Effector memory CD4-positive, alpha-beta T cell (primary cell): ENCODE results near the gene DPF3.

Experiments used
- DNase-seq, 3 donors: peaks; one replicate each; pipeline ENCODE4 v3.0.0-alpha.2; 2020
- H3K27ac ChIP-seq: 2 replicates; pipeline ENCODE4 v1.7.0; 2013; ENCODE audit warnings: mild to moderate bottlenecking, low read length, moderate library complexity; ENCODE audit not compliant: insufficient read depth, poor library complexity, severe bottlenecking
- H3K27me3 ChIP-seq: replicated peaks from 2 replicates; pipeline ENCODE4 v1.7.0; 2013; ENCODE audit warnings: mild to moderate bottlenecking, low read length; ENCODE audit not compliant: insufficient read depth, control insufficient read depth, poor library complexity, severe bottlenecking
- H3K36me3 ChIP-seq: 2 replicates; pipeline ENCODE4 v1.7.0; 2013; ENCODE audit warnings: mild to moderate bottlenecking, low read length, moderate library complexity; ENCODE audit not compliant: control insufficient read depth, insufficient read depth
- H3K4me1 ChIP-seq: 2 replicates; pipeline ENCODE4 v1.7.0; 2013; ENCODE audit warnings: low read length, mild to moderate bottlenecking; ENCODE audit not compliant: control insufficient read depth, insufficient read depth, poor library complexity, severe bottlenecking
- H3K4me3 ChIP-seq: 2 replicates; pipeline ENCODE4 v1.7.0; 2013; ENCODE audit warnings: low read length, low read depth, mild to moderate bottlenecking; ENCODE audit not compliant: insufficient read depth, poor library complexity, severe bottlenecking
- H3K9me3 ChIP-seq: 2 replicates; pipeline ENCODE4 v1.7.0; 2013; ENCODE audit warnings: mild to moderate bottlenecking, low read length, moderate library complexity; ENCODE audit not compliant: control insufficient read depth

DPF3 gene

DNA sequence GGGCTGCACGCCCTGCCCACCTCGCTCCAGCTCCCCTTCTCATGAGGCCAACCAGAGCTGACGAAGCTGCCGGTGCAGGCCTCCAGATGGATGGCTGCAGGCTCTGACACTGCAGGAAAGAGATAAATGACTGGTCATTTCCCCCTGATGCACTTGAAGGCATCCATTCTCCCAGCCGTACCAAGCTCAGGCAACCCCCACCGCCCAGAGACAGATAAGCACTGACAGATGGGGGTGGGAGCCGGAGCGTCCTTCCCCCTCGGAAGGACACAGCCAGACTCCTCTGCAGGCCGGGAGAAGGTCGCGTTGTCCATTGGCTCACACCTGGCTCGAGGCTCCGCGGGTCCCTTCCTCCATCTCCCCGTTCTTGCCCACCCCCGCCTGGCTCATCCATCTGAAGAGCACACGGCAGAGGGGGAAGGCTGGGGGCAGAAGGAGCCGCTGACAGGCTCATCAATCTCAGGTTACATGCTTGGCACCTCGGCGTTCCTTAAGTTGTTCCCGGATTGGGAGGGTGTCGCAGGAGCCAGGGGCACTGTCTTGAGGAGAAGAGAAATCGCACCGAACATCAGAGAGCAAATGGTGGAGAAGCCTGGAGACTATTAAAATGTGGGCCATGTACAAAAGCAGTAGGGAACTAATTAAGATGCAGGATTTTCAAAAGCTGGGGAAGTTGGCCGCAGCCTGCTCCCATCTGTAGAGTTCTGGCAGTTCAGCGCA is 151.6 kb downstream of the DPF3 start:
- Histone ChIP-seq H3K4me1 (no peaks in the 10 kb centered on the region), H3K9me3 (no peaks in the 10 kb centered on the region), H3K4me3 (no peak overlapping the region), H3K27ac (no peak overlapping the region), H3K36me3 (no peaks in the 10 kb centered on the region), H3K27me3 (no peaks in the 10 kb centered on the region)
- no peak for DNase-seq

DNA sequence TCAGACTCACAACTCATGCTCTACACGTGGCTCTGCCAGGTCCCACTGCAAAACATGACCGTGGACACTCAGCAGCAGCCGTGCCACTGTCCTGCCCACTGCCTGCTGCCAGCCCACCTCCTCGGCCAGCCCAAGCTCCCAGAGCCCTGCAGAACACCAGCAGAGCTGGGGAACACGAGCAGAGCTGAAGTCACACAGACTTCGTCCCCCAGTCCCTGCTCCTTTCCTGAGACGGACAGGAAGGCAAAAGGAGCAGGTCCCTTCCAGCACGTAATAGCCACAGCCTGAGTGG is 152.1 kb downstream of the DPF3 start:
- Histone ChIP-seq H3K36me3 (no peaks in the 10 kb centered on the region), H3K27me3 (no peaks in the 10 kb centered on the region), H3K4me3 (no peak overlapping the region), H3K9me3 (no peaks in the 10 kb centered on the region), H3K4me1 (no peaks in the 10 kb centered on the region), H3K27ac (no peak overlapping the region)
- DNase-seq, result no peak

DNA sequence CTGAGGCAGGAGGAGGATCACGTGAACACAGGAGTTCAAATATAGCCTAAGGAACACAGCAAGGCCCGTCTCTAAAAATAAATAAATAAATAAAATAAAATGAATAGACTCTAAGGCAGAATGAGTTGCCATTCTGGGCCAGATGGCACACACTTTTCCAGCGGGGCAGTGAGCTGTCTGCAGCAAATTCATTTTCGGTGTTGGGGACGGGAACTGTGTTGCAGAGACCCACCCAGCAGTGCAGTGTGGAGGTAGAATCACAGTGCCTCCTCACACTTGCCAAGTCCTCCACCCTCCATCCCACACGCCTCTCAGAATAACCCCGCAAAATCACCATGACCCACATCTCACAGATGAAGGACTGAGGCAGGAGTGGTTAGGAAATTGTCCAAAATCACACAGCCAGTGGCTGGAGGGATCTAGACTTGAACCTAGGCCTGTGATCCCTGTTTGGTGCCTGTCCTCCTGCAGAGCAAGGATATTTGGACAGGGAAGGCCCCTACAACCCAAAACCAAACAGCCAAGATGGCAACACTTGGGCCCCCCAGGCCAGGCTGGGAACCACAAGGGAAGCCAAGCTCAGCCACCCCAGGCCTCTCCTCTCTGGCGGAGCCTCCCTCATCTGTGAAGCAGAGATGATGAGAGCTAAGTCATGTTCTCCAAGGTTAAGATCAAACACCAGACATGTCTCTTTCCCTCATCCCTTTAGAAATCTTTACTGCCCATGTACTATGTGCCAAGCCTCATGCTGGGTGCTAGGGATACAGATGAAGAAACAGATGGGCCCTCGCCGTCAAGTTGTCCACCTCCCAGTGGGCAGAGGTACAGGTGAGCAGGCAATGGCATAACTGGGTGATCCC is 152.7 kb downstream of the DPF3 start:
- H3K27ac ChIP-seq, result no peak overlapping the region
- no peaks in the 10 kb centered on the region for H3K4me1 ChIP-seq
- no peak for DNase-seq

DNA sequence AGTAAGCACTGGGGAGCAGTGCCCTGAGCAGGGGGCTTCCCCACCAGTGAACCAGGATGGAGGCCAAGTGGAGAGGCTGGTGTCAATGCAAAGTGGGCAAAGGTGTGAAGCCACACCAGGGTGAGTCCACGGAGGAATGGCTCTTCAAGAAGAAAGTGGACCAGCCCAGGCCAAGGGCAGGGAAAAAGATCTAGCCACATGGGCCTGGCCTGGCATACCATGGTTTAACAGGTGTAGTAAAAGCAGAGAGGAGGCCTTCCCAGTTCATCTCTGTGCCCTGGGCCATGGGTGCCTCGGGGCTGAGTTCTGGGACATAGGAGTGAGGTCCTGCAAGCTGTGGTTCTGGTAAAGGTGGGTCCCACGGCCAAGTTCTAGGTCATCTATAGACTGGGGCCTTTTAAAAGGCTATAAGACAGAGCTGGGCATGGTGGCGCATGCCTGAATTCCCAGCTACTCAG is 153.4 kb downstream of the DPF3 start:
- no peaks in the 10 kb centered on the region for H3K36me3 ChIP-seq
- H3K27me3 ChIP-seq, result no peaks in the 10 kb centered on the region
- H3K27ac ChIP-seq, result no peak overlapping the region
- no peaks in the 10 kb centered on the region for H3K4me1 ChIP-seq
- H3K9me3 ChIP-seq, result no peaks in the 10 kb centered on the region
- no peak overlapping the region for H3K4me3 ChIP-seq
- no peak for DNase-seq

More for the DNA sequence above, 152.7 kb downstream of the DPF3 start:
- H3K36me3 ChIP-seq, result no peaks in the 10 kb centered on the region
- no peak overlapping the region for H3K4me3 ChIP-seq
- H3K27me3 ChIP-seq, result no peaks in the 10 kb centered on the region
- no peaks in the 10 kb centered on the region for H3K9me3 ChIP-seq

DNA sequence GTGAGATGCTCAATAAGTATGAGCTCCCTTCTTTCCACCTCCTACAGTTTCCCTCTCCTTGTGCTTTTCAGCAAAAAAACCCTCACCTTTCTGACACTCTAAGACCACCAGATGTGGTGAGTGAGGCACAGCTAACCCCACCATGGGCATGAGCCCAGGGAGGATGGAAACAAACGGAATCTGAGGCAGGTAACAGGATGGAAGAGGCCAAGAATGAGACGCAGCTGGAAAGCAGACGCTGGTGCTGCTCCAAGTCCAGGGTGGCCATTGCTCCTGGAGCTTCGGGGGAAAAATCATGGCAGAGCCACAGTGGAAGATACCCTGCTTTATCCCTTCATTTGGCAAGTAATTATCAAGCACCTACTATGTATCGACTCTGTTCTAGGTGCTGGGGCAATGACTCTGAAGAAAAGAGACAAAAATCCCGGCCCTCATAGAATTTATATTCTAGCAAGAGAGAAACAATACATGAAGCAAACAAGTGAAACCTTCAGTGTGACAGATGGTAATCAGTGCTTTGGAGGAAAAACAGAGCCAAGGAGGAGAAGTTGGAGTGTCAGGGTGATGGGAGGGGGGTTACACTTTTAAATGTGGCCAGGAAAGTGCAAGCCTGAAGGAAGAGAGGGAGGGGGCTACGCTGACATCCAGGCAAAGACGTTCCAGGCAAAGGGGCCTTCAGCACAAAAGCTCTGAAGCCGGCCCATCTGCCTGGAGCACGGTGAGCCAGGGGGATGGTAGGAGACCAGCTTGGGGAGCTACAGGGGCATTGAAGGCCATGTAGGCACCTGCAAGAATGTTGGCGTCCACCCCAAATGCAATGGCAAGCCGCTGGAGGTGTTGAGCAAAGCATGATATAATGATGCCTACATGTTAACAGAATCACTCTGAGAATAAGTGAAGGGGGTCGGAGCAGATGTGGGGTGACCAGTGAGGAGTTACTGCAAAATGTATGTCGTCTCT is 154.2 kb downstream of the DPF3 start:
- H3K36me3 ChIP-seq, result no peaks in the 10 kb centered on the region
- no peak overlapping the region for H3K27ac ChIP-seq
- H3K27me3 ChIP-seq, result no peaks in the 10 kb centered on the region
- H3K4me3 ChIP-seq, result no peak overlapping the region
- H3K9me3 ChIP-seq, result no peaks in the 10 kb centered on the region
- DNase-seq, result no peak
- H3K4me1 ChIP-seq, result no peaks in the 10 kb centered on the region

DNA sequence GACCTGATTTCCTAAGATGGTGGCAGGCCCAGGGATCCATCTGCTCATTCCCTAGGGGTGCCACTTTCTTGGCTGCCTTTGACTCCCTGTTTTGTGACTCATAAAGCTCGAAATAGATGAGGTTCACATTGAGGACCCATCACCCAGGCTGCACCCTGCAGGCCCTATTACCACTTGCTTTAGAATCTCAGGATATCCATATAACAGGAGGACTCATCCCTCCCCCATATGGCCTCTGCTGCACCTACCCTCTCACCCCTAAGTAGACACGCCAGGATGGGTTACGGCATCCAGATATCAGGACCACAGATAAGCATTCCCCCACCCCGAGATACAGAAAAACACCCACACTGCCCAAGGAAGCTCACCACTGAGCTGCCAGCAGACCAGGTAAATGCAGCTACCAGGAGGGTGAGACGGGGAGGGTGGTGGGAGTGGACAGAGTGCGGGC is 155.7 kb downstream of the DPF3 start:
- H3K4me3 ChIP-seq, result no peak overlapping the region
- H3K9me3 ChIP-seq, result no peaks in the 10 kb centered on the region
- DNase-seq, result no peak
- H3K27me3 ChIP-seq, result no peaks in the 10 kb centered on the region
- no peaks in the 10 kb centered on the region for H3K36me3 ChIP-seq
- H3K27ac ChIP-seq, result no peak overlapping the region
- H3K4me1 ChIP-seq, result no peaks in the 10 kb centered on the region

DNA sequence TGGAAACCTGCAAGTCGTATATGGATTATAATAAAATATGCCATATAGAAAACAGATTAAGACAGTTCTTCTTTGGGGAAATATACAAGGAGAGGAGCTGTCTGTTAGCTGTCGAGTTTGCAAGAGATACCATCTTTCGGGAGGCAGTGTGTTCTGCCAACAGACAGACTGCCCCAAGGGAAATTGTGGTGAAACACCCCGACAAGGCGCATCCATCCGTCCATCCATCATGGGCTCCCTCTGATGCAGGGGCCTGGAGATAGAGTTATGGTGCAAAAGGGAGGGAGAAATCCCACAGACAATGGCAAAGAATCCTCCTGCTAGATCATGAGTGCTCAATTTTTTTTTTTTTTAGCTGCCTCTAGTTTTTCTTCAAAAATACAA is 156.3 kb downstream of the DPF3 start:
- Histone ChIP-seq H3K36me3 (no peaks in the 10 kb centered on the region), H3K27ac (no peak overlapping the region), H3K4me3 (no peak overlapping the region), H3K27me3 (no peaks in the 10 kb centered on the region), H3K9me3 (no peaks in the 10 kb centered on the region), H3K4me1 (no peaks in the 10 kb centered on the region)
- DNase-seq, result no peak

DNA sequence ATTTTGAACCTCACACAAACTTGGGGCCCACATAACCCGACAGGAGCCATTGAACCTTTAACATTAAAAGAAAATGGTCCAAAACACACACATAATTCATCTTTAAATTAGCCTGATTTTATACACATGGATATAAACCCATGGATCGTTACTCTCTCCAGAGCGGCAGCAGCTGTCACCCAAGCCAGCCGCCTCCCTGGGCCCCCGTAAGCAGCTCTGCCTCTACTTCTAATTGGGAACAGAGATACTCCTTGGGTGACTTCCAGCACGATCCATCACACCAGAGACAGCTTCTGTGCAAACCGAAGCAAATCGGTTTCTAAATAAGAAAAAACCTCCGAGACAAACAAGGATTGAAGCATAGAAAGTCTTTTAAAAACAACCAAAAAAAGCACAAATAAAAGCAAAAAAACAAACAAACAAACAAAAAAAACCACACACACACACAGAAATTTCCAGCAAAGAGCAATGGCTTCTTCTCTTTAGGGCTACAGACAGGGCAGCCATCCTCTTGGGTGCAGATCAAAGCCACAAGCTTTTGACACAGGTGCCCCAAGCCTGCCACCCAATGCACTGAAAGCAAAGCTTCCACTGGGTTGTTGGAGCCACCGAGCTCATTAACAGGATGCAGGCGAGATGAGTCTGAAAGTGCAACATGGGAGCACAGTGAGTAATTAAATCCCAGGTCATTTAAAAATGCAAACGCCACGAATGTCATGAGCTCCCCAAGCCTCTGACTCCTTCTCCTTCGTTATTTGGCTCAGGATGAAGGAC is 156.9 kb downstream of the DPF3 start:
- Histone ChIP-seq H3K9me3 (no peaks in the 10 kb centered on the region), H3K36me3 (no peaks in the 10 kb centered on the region), H3K27me3 (no peaks in the 10 kb centered on the region), H3K4me1 (no peaks in the 10 kb centered on the region), H3K4me3 (no peak overlapping the region), H3K27ac (no peak overlapping the region)
- DNase-seq, result no peak

DNA sequence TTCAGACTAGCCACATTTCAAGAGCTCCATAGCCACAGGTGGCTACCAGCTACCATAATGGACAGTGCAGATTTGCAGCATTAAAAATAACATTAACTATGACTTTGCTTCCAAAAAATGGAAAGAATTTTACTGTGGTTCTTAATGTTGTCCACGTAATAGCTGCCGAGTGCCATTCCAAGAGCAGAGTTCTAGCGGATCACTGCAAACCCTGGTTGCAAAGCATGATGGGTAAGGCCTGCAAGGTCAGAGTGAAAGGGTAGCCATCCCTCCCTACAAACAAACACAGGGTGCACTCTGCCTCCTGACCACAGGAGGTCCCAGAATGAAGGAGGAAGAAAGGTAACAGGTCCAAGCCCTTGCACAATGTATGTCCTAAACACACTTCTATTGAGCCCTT is 157.6 kb downstream of the DPF3 start:
- Histone ChIP-seq H3K27ac (no peak overlapping the region), H3K4me3 (no peak overlapping the region), H3K9me3 (no peaks in the 10 kb centered on the region), H3K4me1 (no peaks in the 10 kb centered on the region), H3K36me3 (no peaks in the 10 kb centered on the region), H3K27me3 (no peaks in the 10 kb centered on the region)
- no peak for DNase-seq
